GM19043 (cell line): Measurements from ENCODE around the gene TRPC1.
"Not testable (repeated sequence)": the region's sequence is repeated elsewhere in the genome, so short reads cannot be mapped to it uniquely, and the experiment has no call there.

Source experiments
- ATAC-seq: cut with Tn5 transposase; IDR thresholded peaks from one replicate; pipeline ENCODE4 v1.9.1; 2021; ENCODE audit warnings: low read depth; ENCODE audit not compliant: unreplicated experiment

The TRPC1 gene

DNA sequence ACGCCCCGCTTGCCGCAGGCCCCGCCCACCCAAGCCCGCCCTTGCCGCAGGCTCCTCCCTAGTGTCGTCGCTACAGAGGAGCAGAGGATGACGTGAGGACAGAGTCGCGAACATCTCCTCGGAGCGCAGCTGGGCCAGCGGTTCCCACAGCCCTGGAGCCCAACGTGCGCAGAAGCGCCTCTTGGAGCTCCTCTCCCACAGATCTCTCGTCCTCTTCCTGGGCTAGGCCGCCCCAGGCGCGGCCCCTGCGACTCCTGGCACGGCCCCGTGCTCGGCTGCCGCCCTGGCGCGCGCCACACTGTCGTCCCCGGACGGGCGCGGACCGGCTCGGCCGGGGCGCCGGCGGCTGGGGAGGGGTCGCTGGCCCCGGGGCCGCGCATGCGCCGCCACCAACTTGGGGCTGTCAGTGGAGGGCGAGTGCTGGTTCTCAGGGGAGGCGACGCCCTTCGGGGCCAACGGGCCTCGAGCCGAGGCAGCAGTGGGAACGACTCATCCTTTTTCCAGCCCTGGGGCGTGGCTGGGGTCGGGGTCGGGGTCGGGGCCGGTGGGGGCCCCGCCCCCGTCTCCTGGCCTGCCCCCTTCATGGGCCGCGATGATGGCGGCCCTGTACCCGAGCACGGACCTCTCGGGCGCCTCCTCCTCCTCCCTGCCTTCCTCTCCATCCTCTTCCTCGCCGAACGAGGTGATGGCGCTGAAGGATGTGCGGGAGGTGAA, at the start of gene TRPC1:
TRPC1 (plus strand) TSS at position 67 of the 714 bp plus-strand sequence; CDS start at position 593, 526 bp downstream.
- peak; percentile 92 for ATAC-seq

DNA sequence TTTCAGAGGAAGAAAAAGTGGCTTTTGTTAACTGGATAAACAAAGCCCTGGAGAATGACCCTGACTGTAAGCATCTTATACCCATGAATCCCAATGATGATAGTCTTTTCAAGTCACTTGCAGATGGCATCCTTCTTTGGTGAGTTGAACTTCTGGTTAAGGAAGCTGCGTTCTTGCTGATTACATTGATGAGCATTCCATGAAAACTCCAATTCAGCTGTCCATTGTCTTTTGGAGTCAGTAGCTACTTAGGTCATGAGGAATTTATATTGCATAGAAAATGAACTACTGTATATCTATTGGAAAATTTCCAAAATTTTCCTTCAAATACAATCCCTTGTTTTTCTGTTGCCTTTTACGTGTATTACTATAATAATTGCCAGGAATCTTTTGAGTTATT, 47.7 kb upstream of the TRPC1 start:
- no peak for ATAC-seq

DNA sequence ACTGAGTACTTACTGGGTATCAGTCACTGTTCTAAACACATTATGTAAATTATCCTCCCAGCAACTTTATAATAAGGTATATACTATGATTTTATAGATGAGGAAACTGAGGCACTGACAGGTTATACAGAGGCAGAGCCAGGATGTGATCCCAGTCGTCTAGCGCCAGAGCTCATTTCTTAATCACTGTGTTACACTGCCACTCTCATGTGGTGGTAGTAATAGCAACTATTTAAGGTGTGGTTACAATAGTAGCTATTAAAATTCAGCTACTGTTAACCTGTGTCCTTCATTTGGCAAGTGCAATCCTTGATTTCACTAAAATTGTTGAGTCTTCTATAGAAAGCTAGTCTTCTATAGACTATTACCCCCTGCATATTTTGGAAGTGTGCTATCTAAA, 43.1 kb upstream of the TRPC1 start:
- no peak for ATAC-seq

DNA sequence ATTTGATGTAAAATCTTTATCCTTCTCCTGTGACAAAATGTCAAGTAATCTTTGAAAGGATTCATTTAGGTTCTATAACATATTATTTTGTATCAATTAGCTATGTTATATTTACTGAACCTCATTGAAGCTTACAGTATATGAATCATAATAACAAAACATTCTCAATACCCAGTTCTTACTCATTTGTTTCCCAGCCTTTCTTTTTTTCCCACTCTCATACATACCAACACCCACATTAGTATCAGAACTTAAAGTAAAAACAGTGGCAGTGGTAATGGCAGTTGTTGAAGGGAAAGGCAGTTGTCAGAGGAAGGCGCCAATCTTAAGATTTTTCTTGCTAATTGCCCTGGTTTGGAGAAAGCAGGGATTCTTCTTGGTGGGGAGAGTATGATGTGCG, 33.2 kb upstream of the TRPC1 start:
- no peak for ATAC-seq

DNA sequence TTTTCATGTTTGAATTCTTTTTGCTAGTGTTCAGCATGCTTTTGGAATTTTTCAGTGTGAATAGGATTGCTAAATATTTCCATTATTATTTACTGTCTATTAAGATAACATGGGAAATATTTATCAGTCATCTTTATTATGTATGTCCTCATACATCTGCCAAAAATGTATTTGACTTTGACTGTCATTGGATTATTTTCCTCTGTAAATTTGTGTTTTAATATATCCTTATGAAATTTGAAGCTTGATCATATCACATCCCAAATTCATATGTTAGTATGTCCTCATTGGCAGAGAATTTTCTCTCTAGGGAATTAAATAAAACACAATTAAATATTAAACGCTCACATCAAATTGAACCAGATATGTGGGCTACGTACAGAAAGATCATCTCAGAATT, 32.3 kb upstream of the TRPC1 start:
- no peak for ATAC-seq

DNA sequence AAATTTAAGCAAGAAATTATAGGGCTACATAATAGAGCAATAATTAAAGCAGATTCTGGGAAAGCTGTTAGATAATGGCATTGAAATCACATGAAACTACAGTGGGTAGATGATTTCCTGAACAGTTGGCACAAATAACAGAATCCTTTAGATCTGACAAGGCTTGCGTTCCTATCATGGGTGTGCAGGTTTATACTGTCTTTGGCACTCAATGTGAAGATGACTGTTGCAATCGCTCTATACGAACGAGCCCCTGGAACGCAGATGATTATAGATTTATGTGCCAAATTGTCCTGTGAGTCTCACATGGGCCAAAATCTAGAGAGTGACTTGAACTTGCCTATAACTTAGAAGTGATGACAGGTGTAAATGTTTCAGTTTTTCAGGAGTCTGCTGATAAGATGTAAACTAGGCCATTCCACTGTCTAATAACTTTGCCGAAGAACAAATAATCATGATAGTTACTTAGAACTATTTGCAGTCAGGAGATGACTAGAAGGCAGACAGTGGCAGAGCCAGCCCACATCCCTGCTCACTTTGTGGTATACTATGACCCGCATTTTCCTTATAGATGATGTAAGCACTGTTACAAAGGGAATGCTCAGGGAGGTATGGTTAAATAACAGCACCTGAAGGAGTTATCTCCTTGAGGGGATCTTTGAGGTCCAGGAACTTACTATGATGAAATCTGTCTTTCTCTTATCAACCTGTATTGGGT, 30.5 kb upstream of the TRPC1 start:
- no peak for ATAC-seq

DNA sequence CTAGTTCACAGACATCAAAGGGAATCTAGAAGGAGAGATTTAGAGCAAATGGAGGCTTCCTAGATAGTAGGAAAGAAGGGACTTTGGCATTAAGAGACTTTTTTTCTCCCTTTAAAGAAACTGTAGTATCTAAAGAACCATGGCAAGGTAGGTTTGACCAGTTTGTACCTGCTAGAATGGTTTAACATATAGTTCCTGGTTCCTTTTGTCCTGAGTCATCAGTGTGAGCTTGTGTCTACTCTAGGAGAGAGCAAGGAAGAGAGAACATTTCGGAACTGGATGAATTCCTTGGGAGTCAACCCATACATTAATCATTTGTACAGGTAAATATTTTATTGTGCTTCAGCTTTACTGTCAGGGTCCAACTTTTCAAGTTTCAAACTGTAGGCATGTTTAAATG, 29.6 kb upstream of the TRPC1 start:
- ATAC-seq = no peak

DNA sequence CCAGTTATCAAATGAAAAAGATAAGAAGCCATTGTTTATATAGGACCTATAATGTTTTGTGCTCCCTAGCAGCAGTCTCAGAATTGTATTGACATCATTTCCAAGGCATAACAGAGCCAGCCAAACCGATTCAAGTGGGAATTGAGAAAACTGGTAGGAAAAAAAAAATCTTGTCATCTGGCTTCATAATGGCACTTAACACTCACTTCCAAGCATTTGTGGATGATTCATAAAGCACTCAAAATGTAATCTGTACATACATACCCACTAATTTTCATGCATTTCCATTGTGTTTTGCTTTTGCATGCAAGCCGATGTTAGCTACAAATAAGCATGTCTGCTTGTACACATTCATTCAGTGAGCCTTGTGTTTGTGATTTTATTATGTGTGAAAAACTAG, 18.6 kb upstream of the TRPC1 start:
- no peak for ATAC-seq

DNA sequence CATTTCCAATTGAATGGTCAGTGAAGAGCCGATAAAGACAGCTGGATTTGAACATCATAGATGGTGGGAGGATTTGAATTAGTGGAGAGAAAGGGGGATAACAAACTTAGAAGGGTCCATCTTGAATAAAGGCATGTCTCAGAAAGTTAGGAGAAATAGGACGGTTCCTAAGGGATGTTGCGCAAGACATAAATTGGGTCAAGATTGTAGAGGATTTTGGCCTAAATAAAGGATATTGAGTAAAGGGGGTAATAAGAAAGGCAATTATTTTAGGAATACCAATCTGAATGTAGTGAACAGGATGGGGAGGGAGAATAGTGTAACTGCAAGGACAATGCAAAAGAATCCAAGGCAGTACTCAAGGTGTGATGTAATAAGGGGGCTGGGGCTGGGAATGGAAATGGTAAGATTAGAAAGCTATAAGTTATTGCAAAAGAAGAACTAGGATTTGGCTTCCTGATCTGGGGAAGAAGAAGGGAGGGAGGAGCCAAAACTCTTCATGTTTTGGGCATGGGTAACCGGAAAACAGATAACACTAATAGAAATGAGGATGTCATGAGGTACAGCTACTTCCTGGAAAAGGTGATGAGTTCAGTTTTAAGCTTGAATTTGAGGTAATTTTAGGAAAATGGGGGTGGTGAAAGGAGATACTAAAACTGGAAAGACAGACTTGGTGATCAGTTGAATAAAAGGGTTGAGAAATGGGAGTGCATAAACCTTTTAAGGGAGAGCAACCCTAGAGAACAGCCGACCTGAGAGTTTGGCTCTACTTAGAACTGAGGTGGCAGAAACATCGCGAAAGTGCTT, 17.3 kb upstream of the TRPC1 start:
- ATAC-seq = no peak

DNA sequence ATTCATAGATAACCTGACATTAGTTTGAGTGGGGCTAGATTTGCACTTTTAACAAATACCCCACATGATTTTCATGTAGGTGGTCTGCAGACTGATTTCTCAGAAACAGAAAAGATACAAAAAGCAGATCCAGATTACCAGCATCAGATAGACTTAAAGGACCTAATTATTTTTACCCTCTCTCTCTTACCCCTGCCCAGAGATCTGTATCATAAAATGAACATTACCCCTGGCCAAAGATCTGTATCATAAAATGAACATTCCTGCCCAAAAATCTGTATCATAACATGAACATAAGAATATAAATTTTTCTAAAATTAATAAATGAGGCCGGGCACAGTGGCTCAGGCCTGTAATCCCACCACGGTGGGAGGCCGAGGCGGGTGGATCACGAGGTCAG, 14.6 kb upstream of the TRPC1 start:
- ATAC-seq = no peak

DNA sequence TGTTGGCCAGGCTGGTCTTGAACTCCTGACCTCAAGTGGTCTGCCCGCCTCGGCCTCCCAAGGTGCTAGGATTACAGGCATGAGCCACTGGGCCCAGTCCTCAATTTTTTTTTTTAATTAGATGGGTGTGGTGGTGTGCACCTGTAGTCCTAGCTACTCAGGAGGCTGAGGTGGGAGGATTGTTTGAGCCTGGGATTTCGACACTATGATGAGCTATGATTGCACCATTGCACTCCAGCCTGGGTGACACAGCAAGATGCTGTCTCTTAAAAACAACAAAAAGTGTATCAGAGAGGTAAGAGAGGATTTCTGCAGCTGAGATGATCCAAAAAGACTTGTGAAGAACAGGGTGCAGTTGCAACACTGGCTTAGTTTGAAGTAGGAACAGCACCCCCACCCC, 9.0 kb upstream of the TRPC1 start:
- ATAC-seq = not testable (repeated sequence)

DNA sequence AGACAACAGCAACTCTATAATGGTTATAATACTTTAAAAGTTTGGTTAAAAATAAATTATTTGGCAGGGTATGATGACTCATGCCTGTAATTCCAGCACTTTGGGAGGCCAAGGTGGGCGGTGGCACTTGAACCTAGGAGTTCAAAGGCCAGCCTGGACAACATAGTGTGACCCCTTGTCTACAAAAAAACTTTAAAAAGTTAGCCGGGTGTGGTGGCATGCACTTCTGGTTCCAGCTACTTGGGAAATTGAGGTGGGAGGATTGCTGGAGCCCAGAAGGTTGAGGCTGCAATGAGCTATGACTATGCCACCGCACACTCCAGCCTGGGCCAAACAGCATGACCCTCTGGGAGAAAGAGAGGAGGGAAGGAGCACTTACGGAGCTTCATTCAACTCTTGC, 7.7 kb upstream of the TRPC1 start:
- ATAC-seq = no peak

DNA sequence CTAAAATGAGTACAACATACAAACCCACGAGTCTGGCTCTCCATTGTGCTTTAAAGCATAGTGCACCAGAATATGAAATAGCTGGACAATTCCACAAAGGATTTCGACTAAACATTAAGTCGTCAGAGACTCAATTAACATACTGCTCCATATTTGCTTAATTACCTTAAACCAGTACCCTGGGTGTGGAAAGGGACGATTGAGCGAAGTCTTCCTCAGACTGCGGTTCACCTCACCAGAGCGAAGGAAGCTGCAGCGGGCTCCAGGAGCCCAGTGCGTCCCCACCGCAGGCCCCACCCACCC, 218 bp upstream of the TRPC1 start:
- ATAC-seq = peak; percentile 21

DNA sequence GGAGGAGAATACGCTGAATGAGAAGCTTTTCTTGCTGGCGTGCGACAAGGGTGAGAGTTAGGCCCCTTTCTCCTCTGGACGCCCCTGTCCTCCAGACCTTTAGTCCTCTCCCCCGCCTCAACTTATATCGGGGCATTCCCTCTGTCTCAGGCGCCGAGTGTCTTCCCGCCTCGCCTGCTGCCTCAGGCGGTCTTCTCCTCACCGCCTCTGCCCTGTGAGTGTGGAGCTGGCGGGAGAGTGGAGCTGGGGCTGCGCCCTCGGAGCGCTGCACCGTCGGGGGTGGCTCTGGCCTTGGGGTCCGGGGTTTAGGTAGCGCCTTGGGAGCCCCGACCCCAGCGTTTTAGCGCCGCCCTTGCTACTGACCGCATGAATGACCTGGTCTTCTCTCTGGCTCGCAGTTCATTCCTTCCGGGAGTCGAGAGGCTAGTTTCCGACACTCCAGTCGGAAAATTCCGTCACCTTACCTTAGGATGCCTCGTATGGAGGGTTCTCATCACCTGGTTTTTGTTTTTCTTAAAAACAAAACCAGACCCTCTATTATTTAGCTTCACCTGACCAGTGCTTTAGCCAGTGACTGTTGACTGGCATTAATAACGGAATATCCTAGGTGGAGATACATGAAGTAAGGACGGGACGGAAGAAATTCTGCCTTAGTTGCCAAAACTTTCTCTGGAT, 985 bp downstream of the TRPC1 start:
- ATAC-seq = peak; percentile 3

DNA sequence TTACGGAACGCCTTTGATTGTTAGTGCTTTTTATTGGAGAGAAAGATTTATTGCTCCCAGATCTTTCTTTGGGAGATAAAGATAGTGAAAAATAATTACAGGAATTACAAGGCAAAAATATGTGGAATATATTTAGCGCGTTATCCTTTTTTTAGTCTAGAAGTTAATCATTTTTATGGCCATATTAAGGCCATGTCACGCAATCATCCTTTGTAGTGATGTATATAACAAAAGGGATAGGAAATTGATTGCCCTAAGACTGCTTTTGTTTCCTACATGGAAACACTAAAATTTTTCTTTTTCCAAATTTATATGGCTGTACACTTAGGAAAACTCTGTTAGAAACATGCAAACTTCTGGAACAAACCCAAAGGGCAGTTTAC, 1.5 kb downstream of the TRPC1 start:
- ATAC-seq = no peak

DNA sequence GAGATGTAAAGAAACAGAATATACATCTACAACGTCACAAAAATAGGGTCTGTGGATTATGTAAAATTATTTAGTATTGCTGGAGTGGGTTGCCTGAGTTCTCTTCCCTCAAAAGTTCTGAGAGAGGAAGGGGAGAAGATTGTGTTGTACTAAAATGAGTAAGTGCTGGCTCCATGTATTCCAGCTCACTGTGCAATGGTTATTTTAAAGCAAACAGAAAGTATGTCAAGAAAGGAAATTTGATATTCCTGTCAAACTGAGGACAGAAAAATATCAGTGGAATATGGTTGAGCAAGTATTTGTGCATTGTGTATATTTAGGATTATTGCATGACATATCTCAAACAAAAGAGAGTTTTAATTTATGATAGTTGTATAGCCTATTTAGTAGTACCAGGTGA, 2.2 kb downstream of the TRPC1 start:
- no peak for ATAC-seq

DNA sequence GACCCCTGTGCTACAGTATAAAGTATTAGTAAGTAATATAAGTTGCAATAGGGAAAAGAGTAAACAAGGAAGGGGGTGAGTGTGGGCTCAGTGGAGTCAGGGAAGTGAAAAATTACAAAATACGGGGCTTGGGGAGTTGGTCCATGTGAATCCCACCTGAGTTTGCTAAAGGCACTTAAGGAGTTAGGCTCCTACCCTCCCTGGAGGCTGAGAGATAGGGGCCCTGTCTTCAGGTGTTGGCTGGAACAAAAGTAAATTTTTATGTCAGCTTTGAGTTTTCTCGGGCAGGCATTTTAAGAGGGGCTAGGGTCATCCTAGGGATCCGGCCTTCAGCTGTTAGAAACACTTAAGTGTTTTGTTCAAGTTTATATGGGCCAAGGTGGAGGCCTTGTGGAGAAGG, 8.2 kb downstream of the TRPC1 start:
- ATAC-seq = no peak

DNA sequence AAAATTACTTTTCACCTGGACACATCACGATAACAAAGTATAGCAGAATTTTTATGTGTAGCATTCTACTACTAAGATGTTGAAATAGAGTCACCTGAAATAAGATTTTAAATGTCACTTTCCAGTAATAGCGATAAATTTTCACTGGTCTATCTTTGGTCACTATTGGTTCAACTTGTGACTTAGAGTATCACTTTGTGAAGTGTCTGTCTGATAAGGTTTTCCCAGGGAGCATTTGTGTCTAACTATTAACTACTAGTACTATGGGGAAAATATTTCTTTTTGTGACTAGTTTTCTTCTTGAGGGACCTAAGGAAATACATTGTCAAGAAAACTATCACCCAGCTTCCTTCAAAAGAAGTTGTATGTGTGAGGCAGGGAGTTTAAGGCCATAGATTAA, 11.0 kb downstream of the TRPC1 start:
- ATAC-seq = no peak

DNA sequence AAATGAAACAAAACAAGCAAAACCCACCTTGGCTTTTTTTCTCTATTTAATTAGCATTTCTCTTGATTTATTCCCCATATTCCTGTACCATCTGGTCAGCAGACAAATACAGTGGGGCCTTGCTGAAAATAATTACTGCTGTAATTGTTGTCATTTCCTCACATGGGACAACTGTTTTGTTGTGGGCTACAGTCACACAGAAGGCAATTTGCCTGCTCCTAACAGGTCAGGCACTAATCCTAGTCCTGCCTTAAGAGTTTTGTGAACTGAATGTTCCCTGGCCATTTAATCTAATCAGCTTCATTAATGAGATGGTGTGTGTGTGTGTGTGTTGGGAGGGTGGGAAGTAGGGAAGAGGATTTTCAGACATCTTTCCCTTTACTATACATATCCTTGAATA, 11.6 kb downstream of the TRPC1 start:
- ATAC-seq = no peak

DNA sequence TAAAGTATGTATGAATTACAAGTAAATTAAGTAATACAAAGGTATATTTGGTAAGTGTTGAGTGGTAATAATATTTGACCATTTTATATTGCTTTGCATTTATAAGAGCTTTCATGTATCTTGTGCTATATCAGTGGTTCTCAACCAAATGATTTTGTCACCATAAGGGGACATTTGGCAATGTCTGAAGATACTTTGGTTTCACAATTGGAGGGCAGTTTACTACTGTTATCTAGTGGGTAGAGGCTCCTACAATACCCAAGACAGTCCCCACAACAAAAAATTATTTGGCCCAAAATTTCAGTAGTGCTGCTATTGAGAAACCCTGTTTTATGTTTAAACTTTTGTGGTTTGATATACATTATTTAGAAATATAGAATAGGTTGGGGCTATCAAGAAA, 14.6 kb downstream of the TRPC1 start:
- no peak for ATAC-seq

DNA sequence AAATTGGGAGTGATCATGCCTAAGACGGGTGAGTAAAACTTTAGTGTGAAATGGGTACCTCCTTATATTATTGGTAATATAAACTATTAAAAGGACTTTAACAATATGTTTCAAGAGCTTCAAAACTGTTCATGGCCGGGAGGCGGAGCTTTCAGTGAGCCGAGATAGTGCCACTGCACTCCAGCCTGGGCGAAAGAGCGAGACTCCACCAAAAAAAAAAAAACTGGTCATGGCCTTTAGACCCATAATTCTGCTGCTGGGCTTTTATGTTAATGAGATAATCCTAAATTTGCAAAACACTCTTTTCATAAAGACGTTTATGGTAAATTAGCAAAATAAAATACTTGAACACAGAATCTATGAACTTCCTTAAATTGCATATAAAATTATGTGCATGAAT, 22.8 kb downstream of the TRPC1 start:
- ATAC-seq = no peak
